ENCODE results near the gene ZEB1.

ZEB1 gene

DNA sequence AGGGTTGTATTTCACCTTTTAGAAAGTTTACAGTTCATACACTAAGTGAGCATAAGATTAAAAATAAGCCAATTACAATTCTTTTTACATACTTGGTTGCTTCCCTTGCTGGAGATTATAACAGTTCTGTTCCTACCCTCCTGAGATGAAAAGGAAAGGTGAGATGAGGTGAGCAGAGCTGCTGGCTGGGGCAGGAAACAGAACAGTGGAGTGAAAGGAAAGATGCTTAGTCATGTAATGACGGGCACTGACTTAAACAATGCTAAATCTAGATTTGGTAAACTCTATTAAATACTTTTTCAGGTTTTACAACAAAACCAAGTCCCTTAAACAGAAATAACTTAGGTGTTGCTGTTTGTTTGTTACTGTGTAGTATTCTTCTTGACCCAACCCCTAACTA lies 19.9 kb upstream of the ZEB1 start:
- ChIA-PET CTCF (interaction anchor here (1.3 kb wide), 1 partner anchor 11 kb away, joined by 3 read pairs; no protein-coding TSS in a partner anchor), POLR2A (no interaction called here)
- no peak for DNase-seq (ENCODE audit: extremely low spot score)
- TF ChIP-seq, protein P1, sequence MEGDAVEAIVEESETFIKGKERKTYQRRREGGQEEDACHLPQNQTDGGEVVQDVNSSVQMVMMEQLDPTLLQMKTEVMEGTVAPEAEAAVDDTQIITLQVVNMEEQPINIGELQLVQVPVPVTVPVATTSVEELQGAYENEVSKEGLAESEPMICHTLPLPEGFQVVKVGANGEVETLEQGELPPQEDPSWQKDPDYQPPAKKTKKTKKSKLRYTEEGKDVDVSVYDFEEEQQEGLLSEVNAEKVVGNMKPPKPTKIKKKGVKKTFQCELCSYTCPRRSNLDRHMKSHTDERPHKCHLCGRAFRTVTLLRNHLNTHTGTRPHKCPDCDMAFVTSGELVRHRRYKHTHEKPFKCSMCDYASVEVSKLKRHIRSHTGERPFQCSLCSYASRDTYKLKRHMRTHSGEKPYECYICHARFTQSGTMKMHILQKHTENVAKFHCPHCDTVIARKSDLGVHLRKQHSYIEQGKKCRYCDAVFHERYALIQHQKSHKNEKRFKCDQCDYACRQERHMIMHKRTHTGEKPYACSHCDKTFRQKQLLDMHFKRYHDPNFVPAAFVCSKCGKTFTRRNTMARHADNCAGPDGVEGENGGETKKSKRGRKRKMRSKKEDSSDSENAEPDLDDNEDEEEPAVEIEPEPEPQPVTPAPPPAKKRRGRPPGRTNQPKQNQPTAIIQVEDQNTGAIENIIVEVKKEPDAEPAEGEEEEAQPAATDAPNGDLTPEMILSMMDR (IDR thresholded peaks at IDR 0.05; ENCODE audit: control extremely low read depth, extremely low read depth, low read depth, missing control alignments), result no peak

DNA sequence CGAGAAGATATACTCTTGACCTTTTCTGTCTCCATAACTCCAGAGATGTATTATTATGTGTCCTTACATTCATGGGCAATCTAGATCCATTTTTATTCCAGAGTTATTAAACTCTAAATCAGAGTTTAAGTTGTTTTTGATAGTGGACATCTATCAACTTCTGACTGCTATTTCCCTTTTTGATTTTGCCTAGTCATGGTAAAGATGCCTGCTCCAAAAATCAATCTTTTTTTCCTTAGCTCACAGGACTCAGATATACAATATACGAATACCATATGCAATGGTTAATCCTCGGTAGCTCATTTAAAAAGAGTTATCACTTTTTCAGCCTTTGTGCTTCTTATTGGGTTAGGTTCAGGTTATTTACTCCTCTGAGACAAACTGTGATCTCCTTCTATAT lies 15.8 kb upstream of the ZEB1 start:
- POLR2A ChIA-PET, result no interaction called here
- no peak for DNase-seq (ENCODE audit: extremely low spot score)
- TF ChIP-seq, protein P1 (IDR thresholded peaks at IDR 0.05; ENCODE audit: control extremely low read depth, extremely low read depth, low read depth, missing control alignments), result no peak
- CTCF ChIA-PET, result interaction anchor here (1.0 to 1.8 kb wide), 3 partner anchors 10 to 14 kb away, joined by 3 to 4 read pairs (median 4); no protein-coding TSS in a partner anchor

DNA sequence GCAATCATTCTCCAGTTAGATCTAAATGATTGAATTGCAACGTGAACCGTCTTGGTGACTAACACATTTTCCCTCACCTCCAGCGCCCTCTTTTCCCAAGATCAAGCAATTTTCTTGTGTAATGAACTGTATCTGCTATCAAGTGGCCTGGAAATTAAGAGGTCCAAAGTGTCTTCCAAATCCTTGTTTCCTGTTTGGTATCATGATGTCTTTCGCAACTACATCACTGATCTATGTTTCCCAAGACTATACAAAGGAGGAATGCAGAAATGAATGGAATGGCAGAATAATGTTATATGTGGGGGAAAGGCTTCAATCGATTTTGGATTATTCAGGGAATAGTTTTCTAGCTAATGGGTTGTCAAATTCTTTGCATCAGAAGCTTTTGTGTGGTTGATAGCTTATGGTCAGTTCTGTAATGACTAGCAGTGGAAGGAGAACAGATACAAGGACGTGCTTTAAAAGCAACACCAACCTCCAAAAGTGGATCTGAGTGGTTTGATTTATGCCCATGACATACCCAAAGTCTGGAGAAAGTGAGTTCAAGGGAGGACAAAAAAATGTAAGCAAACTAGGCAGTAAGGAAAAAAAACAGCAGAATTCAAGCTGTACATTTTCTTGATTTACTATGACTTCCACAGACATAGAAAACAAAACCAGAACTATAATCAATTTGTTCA lies 14.6 kb upstream of the ZEB1 start:
- no peak for DNase-seq (ENCODE audit: extremely low spot score)
- ChIA-PET POLR2A (no interaction called here), CTCF (interaction anchor here (1.0 to 1.8 kb wide), 4 partner anchors 9 to 231 kb away, joined by 3 to 4 read pairs (median 4); no protein-coding TSS in a partner anchor)
- TF ChIP-seq, protein P1 (IDR thresholded peaks at IDR 0.05; ENCODE audit: control extremely low read depth, extremely low read depth, low read depth, missing control alignments), result no peak

DNA sequence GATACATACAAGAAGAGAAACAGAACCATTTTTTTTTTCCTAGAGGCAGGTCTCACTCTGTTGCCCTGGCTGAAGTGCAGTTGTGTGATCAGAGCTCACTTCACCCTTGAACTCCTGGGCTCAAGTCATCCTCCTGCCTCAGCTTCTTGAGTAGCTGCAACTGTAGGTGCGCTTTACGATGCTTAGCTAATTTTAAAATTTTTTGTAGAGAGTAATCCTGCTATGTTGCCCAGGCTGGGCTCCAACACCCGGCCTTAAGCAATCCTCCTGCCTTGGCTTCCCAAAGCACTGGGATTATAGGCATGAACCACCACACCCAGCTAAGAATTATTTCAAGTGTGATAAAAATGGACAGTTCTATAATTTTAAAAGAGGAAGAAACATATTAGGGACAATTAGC lies 5.6 kb upstream of the ZEB1 start:
- TF ChIP-seq, protein P1 (IDR thresholded peaks at IDR 0.05; ENCODE audit: control extremely low read depth, extremely low read depth, low read depth, missing control alignments), result no peak
- DNase-seq (ENCODE audit: extremely low spot score), result no peak
- POLR2A ChIA-PET, result no interaction called here
- CTCF ChIA-PET, result interaction anchor here (0.8 to 0.9 kb wide), 2 partner anchors 10 to 282 kb away, joined by 3 to 4 read pairs; partner anchors contain the start of gene ZNF438

DNA sequence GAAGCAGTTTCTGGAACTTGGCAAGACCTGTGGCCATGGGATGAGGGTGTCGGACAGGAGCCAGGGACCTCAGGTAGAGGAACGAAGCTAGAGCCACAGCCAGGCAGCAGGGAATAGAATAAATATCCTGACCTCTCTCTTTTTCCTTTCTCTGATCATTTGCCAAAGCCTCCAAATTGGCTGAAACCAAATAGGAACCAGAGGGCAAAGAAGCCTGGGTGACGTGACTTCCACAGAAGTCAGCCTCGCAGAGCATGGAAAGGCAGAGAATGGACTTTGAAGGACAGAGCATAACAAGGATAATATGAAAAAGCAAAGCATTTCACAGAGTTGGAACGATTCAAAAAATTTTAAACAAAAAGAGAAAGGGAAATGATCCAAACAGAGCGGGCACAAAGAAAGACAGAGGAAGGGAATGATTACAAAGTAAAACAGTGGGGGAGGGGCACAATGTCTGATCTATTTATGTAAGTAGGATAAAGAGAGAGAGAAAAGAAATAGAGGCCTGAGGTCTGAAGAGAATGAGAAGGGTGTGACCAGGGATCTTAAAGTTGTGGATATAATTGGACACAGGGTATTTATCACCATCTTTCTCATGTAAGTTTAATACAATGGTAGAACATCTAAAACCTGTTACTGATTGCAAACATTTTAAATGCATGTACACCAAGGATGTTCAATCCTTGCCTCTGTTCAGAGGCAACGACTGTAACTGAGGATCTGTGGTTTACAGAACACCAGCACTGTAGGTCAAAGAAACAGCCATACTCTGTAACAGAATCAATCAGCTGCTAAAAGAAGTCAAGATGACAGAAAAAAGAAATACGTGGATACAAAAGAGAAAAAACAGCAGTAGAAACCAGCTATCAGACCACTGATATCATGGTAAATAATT lies 4.5 kb upstream of the ZEB1 start:
- TF ChIP-seq, protein P1 (IDR thresholded peaks at IDR 0.05; ENCODE audit: control extremely low read depth, extremely low read depth, low read depth, missing control alignments), result no peak
- POLR2A ChIA-PET, result no interaction called here
- CTCF ChIA-PET, result no interaction called here
- no peak for DNase-seq (ENCODE audit: extremely low spot score)

DNA sequence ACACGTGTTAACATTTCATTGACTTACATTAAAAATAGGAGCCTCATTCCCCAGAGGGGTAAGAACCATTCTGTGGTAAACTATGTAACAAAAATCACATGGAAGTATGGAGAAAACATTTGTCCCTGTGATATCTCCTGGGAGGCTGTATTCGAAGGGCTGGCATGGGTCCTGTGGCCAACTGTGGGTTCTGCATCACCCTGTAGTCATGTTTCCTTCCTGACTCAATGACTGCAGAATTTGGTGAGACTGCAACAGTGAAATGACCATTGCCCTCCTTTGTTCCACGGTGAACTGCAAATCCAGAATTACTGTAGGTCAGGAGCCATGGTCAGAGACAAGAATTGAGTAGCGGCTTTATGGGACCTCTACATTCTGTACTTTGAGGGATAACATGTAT lies 3.6 kb upstream of the ZEB1 start:
- POLR2A ChIA-PET, result no interaction called here
- TF ChIP-seq, protein P1 (IDR thresholded peaks at IDR 0.05; ENCODE audit: control extremely low read depth, extremely low read depth, low read depth, missing control alignments), result no peak
- CTCF ChIA-PET, result no interaction called here
- DNase-seq (ENCODE audit: extremely low spot score), result no peak
